ENCODE results near the gene PLAAT3.
"Not testable (repeated sequence)": the region's sequence is repeated elsewhere in the genome, so short reads cannot be mapped to it uniquely, and the experiment has no call there.

PLAAT3 gene

DNA sequence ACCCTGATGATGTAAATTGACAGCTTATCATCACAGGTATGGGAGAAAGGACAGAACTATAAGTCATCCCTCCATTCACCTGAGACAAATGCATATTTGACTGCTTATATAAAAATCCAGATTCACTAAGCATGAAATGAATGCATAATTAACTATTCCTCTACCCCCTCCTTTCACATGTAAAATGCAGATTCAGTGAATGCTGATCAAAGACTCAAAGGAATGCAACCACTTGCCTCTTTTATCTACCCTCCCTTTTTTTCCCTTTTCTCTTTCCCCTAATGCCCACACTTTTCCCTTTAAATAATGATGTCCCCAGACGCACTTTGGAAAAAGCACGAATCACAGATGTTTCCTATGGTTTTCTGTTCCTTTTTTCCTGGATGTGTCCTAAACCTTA lies 82.1 kb downstream of the PLAAT3 start:
- DNase-seq (ENCODE audit: insufficient read length, low spot score) (no peak), FAIRE-seq (no peak)
- no peak for TF ChIP-seq POLR2A (IDR thresholded peaks at IDR 0.05; ENCODE audit: low read depth, low read length)

DNA sequence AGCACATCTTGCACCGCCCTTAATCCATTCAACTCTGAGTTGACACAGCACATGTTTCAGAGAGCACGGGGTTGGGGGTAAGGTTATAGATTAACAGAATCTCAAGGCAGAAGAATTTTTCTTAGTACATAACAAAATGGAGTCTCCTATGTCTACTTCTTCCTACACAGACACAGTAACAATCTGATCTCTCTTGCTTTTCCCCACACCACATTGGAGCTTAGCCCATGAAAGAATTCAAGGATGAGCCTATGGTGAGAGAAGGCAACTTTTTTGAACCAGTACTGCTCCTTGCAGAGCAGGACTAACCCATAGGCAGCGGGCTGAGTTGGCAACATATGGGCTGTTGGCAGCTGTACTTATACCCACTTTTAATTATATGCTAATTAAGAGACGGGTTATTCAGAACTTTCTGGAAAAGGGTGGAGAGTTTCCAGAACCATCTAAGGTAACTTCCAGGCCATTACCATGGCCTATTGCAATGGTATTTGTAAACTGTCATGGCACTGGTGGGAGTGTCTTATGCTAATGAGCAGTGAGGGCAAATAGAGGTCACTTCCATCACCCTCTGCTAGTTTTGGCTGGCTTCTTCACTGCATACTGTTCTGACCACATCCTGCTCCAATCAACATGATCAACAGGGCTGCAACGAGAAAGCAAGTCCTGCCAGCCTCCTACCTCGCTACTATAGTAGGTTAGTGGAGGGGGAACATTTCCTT lies 83.0 kb downstream of the PLAAT3 start:
- peak; percentile 27 for FAIRE-seq
- peak; percentile 28 for DNase-seq (ENCODE audit: insufficient read length, low spot score)

DNA sequence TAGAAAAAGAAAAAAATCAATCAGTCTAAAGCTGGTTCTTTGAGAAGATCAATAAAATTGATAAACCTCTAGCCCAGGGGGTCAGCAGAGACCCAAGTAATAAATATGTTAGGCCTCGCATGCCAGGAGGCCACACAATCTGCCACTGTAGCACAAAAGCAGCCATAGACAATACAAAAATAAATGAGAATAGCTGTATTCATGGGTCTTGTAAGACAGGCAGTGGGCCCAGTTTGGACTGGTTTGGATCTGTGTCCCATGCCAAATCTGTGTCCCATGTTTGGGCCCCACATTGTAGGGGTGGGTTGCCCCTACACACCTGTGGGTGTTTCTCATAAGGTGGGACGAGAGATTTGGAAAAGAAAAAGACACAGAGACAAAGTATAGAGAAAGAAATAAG lies 84.2 kb downstream of the PLAAT3 start:
- DNase-seq (ENCODE audit: insufficient read length, low spot score), result no peak
- TF ChIP-seq POLR2A (IDR thresholded peaks at IDR 0.05; ENCODE audit: low read depth, low read length), result no peak
- no peak for FAIRE-seq

DNA sequence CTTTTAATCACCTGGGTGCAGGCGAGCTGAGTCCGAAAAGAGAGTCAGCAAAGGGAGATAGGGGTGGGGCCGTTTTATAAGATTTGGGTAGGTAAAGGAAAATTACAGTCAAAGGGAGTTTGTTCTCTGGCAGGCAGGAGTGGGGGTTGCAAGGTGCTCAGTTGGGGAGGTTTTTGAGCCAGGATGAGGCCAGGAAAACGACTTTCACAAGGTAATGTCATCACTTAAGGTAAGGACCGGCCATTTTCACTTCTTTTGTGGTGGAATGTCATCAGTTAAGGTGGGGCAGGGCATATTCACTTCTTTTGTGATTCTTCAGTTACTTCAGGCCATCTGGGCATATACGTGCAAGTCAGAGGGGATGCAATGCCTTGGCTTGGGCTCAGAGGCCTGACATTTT lies 84.9 kb downstream of the PLAAT3 start:
- not testable (repeated sequence) for FAIRE-seq; DNase-seq (ENCODE audit: insufficient read length, low spot score)

DNA sequence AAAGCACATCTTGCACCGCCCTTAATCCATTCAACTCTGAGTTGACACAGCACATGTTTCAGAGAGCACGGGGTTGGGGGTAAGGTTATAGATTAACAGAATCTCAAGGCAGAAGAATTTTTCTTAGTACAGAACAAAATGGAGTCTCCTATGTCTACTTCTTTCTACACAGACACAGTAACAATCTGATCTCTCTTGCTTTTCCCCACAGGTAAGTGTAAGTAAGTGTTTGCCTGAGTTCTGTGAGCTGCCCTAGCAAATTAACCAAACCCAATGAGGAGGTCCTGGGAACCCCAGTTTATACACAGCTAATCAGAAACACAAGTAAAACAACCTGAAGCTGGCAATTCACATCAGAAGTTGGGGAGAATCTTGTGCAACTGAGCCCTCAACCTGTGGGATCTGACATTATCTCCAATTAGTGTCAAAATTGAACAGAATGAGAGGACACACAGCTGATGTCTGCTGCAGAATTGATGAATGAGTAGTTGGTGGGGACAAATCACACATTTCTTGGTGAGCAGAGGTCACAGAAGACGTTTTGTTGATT lies 85.4 kb downstream of the PLAAT3 start:
- DNase-seq (ENCODE audit: insufficient read length, low spot score); FAIRE-seq: not testable (repeated sequence)

DNA sequence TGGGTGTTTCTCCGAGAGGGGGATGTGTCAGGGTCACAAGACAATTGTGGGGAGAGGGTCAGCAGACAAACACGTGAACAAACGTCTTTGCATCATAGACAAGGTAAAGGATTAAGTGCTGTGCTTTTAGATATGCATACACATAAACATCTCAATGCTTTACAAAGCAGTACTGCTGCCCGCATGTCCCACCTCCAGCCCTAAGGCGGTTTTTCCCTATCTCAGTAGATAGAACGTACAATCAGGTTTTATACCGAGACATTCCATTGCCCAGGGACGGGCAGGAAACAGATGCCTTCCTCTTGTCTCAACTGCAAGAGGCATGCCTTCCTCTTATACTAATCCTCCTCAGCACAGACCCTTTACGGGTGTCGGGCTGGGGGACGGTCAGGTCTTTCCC lies 86.1 kb downstream of the PLAAT3 start:
- not testable (repeated sequence) for FAIRE-seq; DNase-seq (ENCODE audit: insufficient read length, low spot score)

DNA sequence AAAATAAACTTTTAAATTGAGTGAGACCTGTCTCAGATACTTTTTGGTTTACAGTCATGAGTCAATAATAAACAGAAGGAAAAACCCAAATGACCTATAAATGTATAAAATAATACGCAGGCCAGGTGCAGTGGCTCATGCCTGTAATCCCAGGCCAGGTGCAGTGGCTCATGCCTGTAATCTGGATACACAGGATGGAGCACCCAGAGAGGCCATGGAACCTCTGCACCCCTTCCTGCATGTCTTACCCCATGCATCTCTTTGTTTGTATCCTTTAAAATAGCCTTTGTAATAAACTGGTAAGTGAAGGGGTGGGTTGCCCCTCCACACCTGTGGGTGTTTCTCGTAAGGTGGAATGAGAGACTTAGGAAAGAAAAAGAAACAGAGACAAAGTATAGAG lies 86.6 kb downstream of the PLAAT3 start:
- no peak for TF ChIP-seq POLR2A (IDR thresholded peaks at IDR 0.05; ENCODE audit: low read depth, low read length)
- no peak for FAIRE-seq
- no peak for DNase-seq (ENCODE audit: insufficient read length, low spot score)

All from H54 (cell line).